ENCODE results near the gene TTPAL. TPM values are rescaled to one million over a fixed set of nuclear protein-coding genes. Genes with fewer than 3 reads are reported as not detected.
"Not testable (repeated sequence)": the region's sequence is repeated elsewhere in the genome, so short reads cannot be mapped to it uniquely, and the experiment has no call there.

TTPAL gene
- total and polyA plus RNA-seq, 7 donors: 3.0 to 10.0 (median 7.2) TPM

DNA sequence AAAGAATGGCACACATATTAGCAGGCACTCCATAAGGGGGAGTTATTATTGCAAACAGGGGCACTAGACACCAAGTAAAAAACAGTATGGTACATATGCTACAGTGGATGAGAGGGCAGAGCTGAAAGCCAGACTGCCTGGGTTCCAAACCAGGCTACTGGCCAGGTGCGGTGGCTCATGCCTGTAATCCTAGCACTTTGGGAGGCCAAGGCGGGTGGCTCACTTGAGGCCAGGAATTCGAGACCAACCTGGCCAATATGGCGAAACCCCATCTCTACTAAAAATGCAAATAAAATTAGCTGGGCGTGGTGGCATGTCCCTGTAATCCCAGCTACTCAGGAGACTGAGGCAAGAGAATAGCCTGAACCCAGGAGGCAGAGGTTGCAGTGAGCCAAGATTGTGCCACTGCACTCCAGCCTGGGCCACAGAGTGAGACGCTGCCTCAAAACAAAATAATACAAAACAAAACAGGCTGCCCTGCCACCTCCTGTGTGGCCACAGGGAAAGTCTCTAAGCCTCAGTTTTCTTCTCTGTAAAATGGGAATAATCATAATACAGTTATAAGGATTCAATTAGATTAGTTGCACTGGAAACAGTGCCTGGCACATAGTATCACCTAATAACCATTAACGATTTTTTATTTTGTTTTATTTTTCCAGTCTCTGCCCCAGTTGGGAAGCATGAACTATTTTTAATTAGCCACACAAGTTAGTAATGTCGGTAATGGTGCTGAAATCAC, 7.5 kb upstream of the TTPAL start:
- intact Hi-C loops (cut with DNase I): no loop called here
- no peak overlapping the region for H3K27ac ChIP-seq
- TF ChIP-seq POLR2A (IDR thresholded peaks at IDR 0.05) (no peak), POLR2AphosphoS5 (IDR thresholded peaks at IDR 0.05) (no peak), EP300 (IDR thresholded peaks at IDR 0.05) (no peak)
- TF ChIP-seq, protein P1, sequence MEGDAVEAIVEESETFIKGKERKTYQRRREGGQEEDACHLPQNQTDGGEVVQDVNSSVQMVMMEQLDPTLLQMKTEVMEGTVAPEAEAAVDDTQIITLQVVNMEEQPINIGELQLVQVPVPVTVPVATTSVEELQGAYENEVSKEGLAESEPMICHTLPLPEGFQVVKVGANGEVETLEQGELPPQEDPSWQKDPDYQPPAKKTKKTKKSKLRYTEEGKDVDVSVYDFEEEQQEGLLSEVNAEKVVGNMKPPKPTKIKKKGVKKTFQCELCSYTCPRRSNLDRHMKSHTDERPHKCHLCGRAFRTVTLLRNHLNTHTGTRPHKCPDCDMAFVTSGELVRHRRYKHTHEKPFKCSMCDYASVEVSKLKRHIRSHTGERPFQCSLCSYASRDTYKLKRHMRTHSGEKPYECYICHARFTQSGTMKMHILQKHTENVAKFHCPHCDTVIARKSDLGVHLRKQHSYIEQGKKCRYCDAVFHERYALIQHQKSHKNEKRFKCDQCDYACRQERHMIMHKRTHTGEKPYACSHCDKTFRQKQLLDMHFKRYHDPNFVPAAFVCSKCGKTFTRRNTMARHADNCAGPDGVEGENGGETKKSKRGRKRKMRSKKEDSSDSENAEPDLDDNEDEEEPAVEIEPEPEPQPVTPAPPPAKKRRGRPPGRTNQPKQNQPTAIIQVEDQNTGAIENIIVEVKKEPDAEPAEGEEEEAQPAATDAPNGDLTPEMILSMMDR (IDR thresholded peaks at IDR 0.05): no peak
- no peaks in the 10 kb centered on the region for H3K36me3 ChIP-seq
- no peak overlapping the region for H3K4me3 ChIP-seq
- WGBS, 2 donors: 92 to 94% methylated on average over 8 of the region's 8 CpGs
- peaks cover 0 to 3% (median 0%) of the 10 kb centered on the region in 3 donors for H3K27me3 ChIP-seq
- no peak for DNase-seq
- H3K9me3 ChIP-seq: no peaks in the 10 kb centered on the region
- H3K4me1 ChIP-seq: no peaks in the 10 kb centered on the region

DNA sequence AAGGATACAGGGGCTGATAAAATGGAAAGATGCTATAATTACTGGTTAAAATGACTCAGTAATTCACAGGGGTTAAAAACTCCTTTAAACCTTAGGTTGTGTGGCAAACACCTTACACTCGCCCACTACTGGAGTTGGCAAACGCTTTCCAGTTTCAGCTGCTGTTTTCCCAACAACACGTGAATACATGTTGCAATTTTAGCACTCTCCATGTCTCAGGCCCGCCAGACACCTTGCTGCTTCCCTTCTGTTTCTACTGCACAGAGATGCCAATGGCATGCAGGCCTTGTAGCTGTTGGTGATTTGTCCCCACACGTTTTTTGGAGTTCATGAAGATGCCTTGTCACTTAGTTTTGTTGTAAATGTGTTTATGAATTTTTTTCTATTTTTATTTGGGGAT, 5.3 kb upstream of the TTPAL start:
- Histone ChIP-seq H3K9me3 (no peaks in the 10 kb centered on the region), H3K27me3 (peaks cover 0 to 3% (median 0%) of the 10 kb centered on the region in 3 donors), H3K36me3 (no peaks in the 10 kb centered on the region), H3K4me3 (no peak overlapping the region), H3K4me1 (peaks cover 0 to 4% (median 2%) of the 10 kb centered on the region in 4 donors), H3K27ac (no peak overlapping the region)
- DNase-seq: no peak
- WGBS, 2 donors: 69 to 77% methylated on average over 5 of the region's 5 CpGs
- intact Hi-C loops (cut with DNase I): loop anchor here (10.0 kb wide), 2 partner anchors 256 to 494 kb away; partner anchors contain the start of genes OSER1, STK4 and TOMM34
- TF ChIP-seq EP300 (IDR thresholded peaks at IDR 0.05): no peak
- TF ChIP-seq POLR2A (IDR thresholded peaks at IDR 0.05): no peak
- no peak for TF ChIP-seq POLR2AphosphoS5 (IDR thresholded peaks at IDR 0.05)
- TF ChIP-seq, protein P1 (IDR thresholded peaks at IDR 0.05): no peak

DNA sequence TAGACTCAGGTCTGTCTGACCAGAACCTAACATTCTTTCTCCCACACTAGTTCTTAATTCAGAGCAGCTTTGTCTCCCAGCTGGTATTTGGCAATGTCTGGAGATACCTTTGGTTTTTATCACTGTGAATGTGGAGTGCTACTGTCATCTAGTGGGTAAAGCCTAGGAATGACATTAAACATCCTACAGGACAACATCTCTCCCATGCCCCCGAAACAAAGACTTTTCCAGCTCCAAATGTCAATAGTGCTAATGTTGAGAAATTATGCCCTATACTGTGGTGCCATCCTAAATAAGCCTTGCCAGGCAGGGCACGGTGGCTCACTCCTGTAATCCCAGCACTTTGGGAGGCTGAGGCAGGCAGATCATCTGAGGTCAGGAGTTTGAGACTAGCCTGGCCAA, 4.2 kb upstream of the TTPAL start:
- Histone ChIP-seq H3K4me3 (no peak overlapping the region), H3K27ac (no peak overlapping the region), H3K4me1 (peaks cover 0 to 13% (median 8%) of the 10 kb centered on the region in 4 donors), H3K27me3 (peaks cover 0 to 3% (median 0%) of the 10 kb centered on the region in 3 donors), H3K9me3 (no peaks in the 10 kb centered on the region), H3K36me3 (no peaks in the 10 kb centered on the region)
- intact Hi-C loops (cut with DNase I): loop anchor here (10.0 kb wide), 2 partner anchors 257 to 493 kb away; partner anchors contain the start of genes OSER1, STK4 and TOMM34
- TF ChIP-seq EP300 (IDR thresholded peaks at IDR 0.05): no peak
- TF ChIP-seq POLR2A (IDR thresholded peaks at IDR 0.05): no peak
- no peak for TF ChIP-seq POLR2AphosphoS5 (IDR thresholded peaks at IDR 0.05)
- TF ChIP-seq, protein P1 (IDR thresholded peaks at IDR 0.05): peak in 1 of 4 experiments; percentile 44
- DNase-seq: no peak
- WGBS, 2 donors: 19 to 62% methylated on average over 2 of the region's 2 CpGs

DNA sequence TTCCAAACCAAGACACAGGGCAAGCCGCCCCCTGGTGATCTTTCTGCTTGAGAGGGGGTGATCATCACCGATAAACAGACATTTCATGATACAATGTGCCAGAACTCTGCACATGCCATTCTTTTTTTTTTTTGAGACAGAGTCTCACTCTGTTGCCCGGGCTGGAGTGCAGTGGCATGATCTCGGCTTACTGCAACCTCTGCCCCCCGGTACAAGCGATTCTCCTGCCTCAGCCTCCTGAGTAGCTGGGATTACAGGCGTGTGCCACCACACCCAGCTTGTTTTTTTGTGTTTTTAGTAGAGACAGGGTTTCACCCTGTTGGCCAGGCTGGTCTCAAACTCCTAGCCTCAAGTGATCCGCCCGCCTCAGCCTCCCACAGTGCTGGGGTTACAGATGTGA, 3.4 kb upstream of the TTPAL start:
- WGBS, 2 donors: 77 to 87% methylated on average over 9 of the region's 9 CpGs
- H3K36me3 ChIP-seq, H3K27ac ChIP-seq, DNase-seq, H3K27me3 ChIP-seq, H3K4me3 ChIP-seq, H3K9me3 ChIP-seq: not testable (repeated sequence)
- H3K4me1 ChIP-seq: peaks cover 0 to 20% (median 14%) of the 10 kb centered on the region in 4 donors
- intact Hi-C loops (cut with DNase I): loop anchor here (10.0 kb wide), 2 partner anchors 257 to 493 kb away; partner anchors contain the start of genes OSER1, STK4 and TOMM34

DNA sequence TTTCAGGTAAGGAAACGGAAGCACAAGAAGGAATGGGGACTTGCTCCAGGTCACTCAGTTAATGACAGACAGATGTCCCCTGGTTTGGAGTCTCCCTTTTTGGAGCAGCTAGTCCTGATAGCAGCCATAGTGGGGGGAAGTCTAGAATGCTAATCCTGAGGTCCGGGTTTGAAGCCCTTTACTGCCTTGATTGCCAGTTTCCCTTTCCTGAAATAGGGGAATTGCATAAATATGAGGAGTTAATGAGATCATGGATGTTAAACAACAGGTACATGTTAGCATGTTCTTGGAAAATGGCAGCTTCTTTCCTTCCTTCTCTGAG, 341 bp upstream of the TTPAL start:
- 17 to 26% methylated on average over 2 of the region's 2 CpGs for WGBS, 2 donors
- Histone ChIP-seq H3K9me3 (no peaks in the 10 kb centered on the region), H3K27me3 (peaks cover 0 to 3% (median 0%) of the 10 kb centered on the region in 3 donors), H3K4me1 (peaks cover 0 to 20% (median 14%) of the 10 kb centered on the region in 4 donors), H3K4me3 (peak overlapping the region; percentile 60 to 83 (median 76)), H3K27ac (peak overlapping the region; percentile 86 to 94 (median 92)), H3K36me3 (peaks cover 0 to 8% (median 0%) of the 10 kb centered on the region in 4 donors)
- intact Hi-C loops (cut with DNase I): loop anchor here (2.0 to 10.0 kb wide), 4 partner anchors 135 to 489 kb away; partner anchors contain the start of genes OSER1, STK4, TOMM34 and YWHAB
- TF ChIP-seq, protein P1 (IDR thresholded peaks at IDR 0.05): no peak
- TF ChIP-seq EP300 (IDR thresholded peaks at IDR 0.05) (no peak), POLR2AphosphoS5 (IDR thresholded peaks at IDR 0.05) (no peak), POLR2A (IDR thresholded peaks at IDR 0.05) (no peak)
- DNase-seq: no peak

Measured in sigmoid colon (tissue), 7 donors.